Right ventricle myocardium inferior (tissue), 1 donor: ENCODE results near the gene ENAH. TPM values are rescaled to one million over a fixed set of nuclear protein-coding genes. Genes with fewer than 3 reads are reported as not detected.
"Not testable (repeated sequence)": the region's sequence is repeated elsewhere in the genome, so short reads cannot be mapped to it uniquely, and the experiment has no call there.

ENCODE experiments used
- ATAC-seq: fragments of 200-7000 bp; cut with Tn5 transposase; one replicate; pipeline ENCODE4 v1.9.1; 2020; ENCODE audit warnings: mild to moderate bottlenecking, moderate library complexity
- DNase-seq: peaks from one replicate; pipeline ENCODE4 v3.0.0; 2021; ENCODE audit errors: missing footprints
- intact Hi-C: fragments of 100-400 bp; cut with DNase I; formaldehyde crosslinking; loops from one replicate; pipeline ENCODE4 v1.11.0; 2022
- total RNA-seq: library from RNA; stranded (reverse); fragmentation: NEBNext Ultra II Directional; extraction: Animal tissue kit (Norgen Biotek cat#: 25700); gene quantifications from one replicate; pipeline ENCODE4 v1.2.1, GENCODE V29; 2021
- donor health status: DM: no; HTN: yes; CAD: no; lungs with severe emphysema.

The ENAH gene
- total RNA-seq, 1 donor from 2014 or later: 80.0 TPM

GRCh38 chr1:225473266-225473665, 179.7 kb downstream of the ENAH start:
- DNase-seq, intact Hi-C loops, ATAC-seq: not testable (repeated sequence)

- no peak for DNase-seq
- intact Hi-C loops: no loop called here
- no peak for ATAC-seq
These were observed 181.2 kb downstream of the ENAH start for GRCh38 chr1:225471453-225472301.

GRCh38 chr1:225471109-225471452, 181.8 kb downstream of the ENAH start:
- intact Hi-C loops: no loop called here
- no peak for ATAC-seq
- no peak for DNase-seq

- no peak for ATAC-seq
- no peak for DNase-seq
- intact Hi-C loops: no loop called here
These were observed 182.5 kb downstream of the ENAH start for GRCh38 chr1:225470211-225471108.

GRCh38 chr1:225469051-225469450, 183.9 kb downstream of the ENAH start:
- no peak for DNase-seq
- intact Hi-C loops: no loop called here
- ATAC-seq: no peak

GRCh38 chr1:225468270-225469020, 184.5 kb downstream of the ENAH start:
- DNase-seq (no peak), ATAC-seq (peak; percentile 16)
- intact Hi-C loops: no loop called here

- intact Hi-C loops: no loop called here
- peak; percentile 79 for ATAC-seq
- peak; percentile 89 for DNase-seq
These were observed 185.5 kb downstream of the ENAH start for GRCh38 chr1:225467193-225468020.

GRCh38 chr1:225466848-225467192, 186.1 kb downstream of the ENAH start:
- ATAC-seq (no peak), DNase-seq (no peak)
- intact Hi-C loops: no loop called here

- no peak for DNase-seq
- intact Hi-C loops: no loop called here
- ATAC-seq: no peak
These were observed 187.0 kb downstream of the ENAH start for GRCh38 chr1:225465793-225466517.

- intact Hi-C loops: no loop called here
- no peak for DNase-seq
- no peak for ATAC-seq
These were observed 187.8 kb downstream of the ENAH start for GRCh38 chr1:225464851-225465792.

GRCh38 chr1:225462714-225463574, 190.0 kb downstream of the ENAH start:
- intact Hi-C loops: no loop called here
- ATAC-seq (no peak), DNase-seq (no peak)

GRCh38 chr1:225462429-225462713, 190.6 kb downstream of the ENAH start:
- DNase-seq (no peak), ATAC-seq (no peak)
- intact Hi-C loops: no loop called here

GRCh38 chr1:225461533-225462428, 191.1 kb downstream of the ENAH start:
- no peak for DNase-seq
- ATAC-seq: no peak
- intact Hi-C loops: no loop called here

- ATAC-seq (no peak), DNase-seq (no peak)
- intact Hi-C loops: no loop called here
These were observed 192.0 kb downstream of the ENAH start for GRCh38 chr1:225460737-225461532.
